Erythroblast (primary cell): ENCODE data around the gene AMELX.

ENCODE experiments used
- GATA1 ChIP-seq: IDR thresholded peaks from 2 replicates; pipeline ENCODE4 v1.6.1; 2011; ENCODE audit warnings: low read depth, mild to moderate bottlenecking, control low read depth, low read length, moderate library complexity
- POLR2A ChIP-seq: IDR thresholded peaks from 2 replicates; pipeline ENCODE4 v1.6.1; 2011; ENCODE audit warnings: mild to moderate bottlenecking, low read length

DNA sequence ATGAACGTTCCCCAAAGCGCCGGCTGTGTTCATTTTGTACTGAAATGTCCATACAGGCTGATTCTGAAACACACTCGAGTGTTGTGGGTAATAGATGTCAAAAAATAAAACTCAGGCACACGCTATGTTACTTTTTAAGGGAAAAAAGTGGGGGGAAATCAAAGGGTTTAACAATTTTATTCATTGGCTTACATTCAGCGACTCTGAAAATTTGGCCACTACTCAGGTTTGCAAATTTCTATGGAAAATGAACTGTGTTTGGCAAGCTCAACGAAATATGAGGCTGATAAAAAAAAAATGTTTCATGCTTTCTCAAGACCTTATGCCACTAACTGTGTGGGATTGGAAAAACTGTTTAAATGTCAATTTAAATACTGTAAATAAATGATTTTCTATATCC, 18.5 kb downstream of the AMELX start:
- TF ChIP-seq POLR2A (no peak), GATA1 (no peak)
